Endodermal cell (in vitro differentiated cells): ENCODE results near the gene KATNBL1. TPM values are rescaled to one million over a fixed set of nuclear protein-coding genes. Genes with fewer than 3 reads are reported as not detected.
A peak's percentile ranks its signal among the peaks of the same experiment; 100 is the strongest.

ENCODE experiments used
- DNase-seq: peaks from one replicate; pipeline ENCODE4 v3.0.0-alpha.2; 2017
- H3K27ac ChIP-seq: 2 replicates; pipeline ENCODE4 v1.5.1; 2013; ENCODE audit warnings: mild to moderate bottlenecking, low read depth, low read length, moderate library complexity
- H3K27me3 ChIP-seq: 2 replicates; pipeline ENCODE4 v1.6.1; 2013; ENCODE audit warnings: mild to moderate bottlenecking, low read length, moderate library complexity; ENCODE audit not compliant: insufficient read depth, control insufficient read depth, poor library complexity, severe bottlenecking
- H3K36me3 ChIP-seq: 2 replicates; pipeline ENCODE4 v1.7.0; 2013; ENCODE audit warnings: mild to moderate bottlenecking, low read length, moderate library complexity; ENCODE audit not compliant: control insufficient read depth, insufficient read depth
- H3K4me1 ChIP-seq: one replicate; pipeline ENCODE4 v1.7.0; 2013; ENCODE audit warnings: low read length; ENCODE audit not compliant: control insufficient read depth, insufficient read depth
- H3K4me3 ChIP-seq: 2 replicates; pipeline ENCODE4 v1.5.1; 2013; ENCODE audit warnings: mild to moderate bottlenecking, low read length, moderate library complexity
- H3K9ac ChIP-seq: 2 replicates; pipeline ENCODE4 v1.6.1; 2013; ENCODE audit warnings: mild to moderate bottlenecking, low read length, moderate library complexity; ENCODE audit not compliant: poor library complexity, severe bottlenecking; ENCODE audit errors: extremely low read depth
- H3K9me3 ChIP-seq: 2 replicates; pipeline ENCODE4 v1.6.1; 2013; ENCODE audit warnings: mild to moderate bottlenecking, low read length, moderate library complexity; ENCODE audit not compliant: control insufficient read depth
- H3K27ac Mint-ChIP-seq: 2 replicates; pipeline ENCODE4 v1.8.0; 2020; ENCODE audit warnings: mixed read lengths
- H3K27me3 Mint-ChIP-seq: 2 replicates; pipeline ENCODE4 v1.8.0; 2021; ENCODE audit warnings: mild to moderate bottlenecking, mixed read lengths; ENCODE audit not compliant: insufficient read depth
- H3K36me3 Mint-ChIP-seq: 2 replicates; pipeline ENCODE4 v1.8.0; 2020; ENCODE audit warnings: low read depth, mixed read lengths
- H3K4me1 Mint-ChIP-seq: 2 replicates; pipeline ENCODE4 v1.8.0; 2020; ENCODE audit warnings: mixed read lengths
- H3K4me3 Mint-ChIP-seq: 2 replicates; pipeline ENCODE4 v1.8.0; 2020; ENCODE audit warnings: mild to moderate bottlenecking, moderate library complexity, mixed read lengths
- H3K9me3 Mint-ChIP-seq: 2 replicates; pipeline ENCODE4 v1.8.0; 2020; ENCODE audit warnings: mild to moderate bottlenecking, mixed read lengths
- WGBS, 2 experiments: methylation state at CpG; one replicate each; pipeline versions ENCODE4 v1.1.5 to v1.1.7; 2013; ENCODE audit warnings: missing lambda C conversion rate in 2 of 2, mixed read lengths in 1 of 2; ENCODE audit not compliant: insufficient coverage in 1 of 2, insufficient read length in 1 of 2; 5-methylcytosine and 5-hydroxymethylcytosine counted together
- total RNA-seq, 2 donors: library from RNA; stranded (reverse); fragmentation: NEBNext Ultra II Directional in 1 of 2; extraction: Animal tissue kit (Norgen Biotek cat#: 25700) in 1 of 2; gene quantifications; 2 replicates in 1 of 2; 3 replicates in 1 of 2; pipeline ENCODE4 v1.2.1, GENCODE V29; 2021
- TF ChIP-seq, protein P1 (sequence below): fragments of 200-600 bp; sonication (generic); conservative IDR thresholded peaks from 2 replicates; pipeline ENCODE4 v1.5.0; 2021; ENCODE audit warnings: antibody characterized with exemption, mild to moderate bottlenecking

The KATNBL1 gene
- total RNA-seq, 2 donors from 2014 or later = 54.3 to 71.8 TPM

DNA sequence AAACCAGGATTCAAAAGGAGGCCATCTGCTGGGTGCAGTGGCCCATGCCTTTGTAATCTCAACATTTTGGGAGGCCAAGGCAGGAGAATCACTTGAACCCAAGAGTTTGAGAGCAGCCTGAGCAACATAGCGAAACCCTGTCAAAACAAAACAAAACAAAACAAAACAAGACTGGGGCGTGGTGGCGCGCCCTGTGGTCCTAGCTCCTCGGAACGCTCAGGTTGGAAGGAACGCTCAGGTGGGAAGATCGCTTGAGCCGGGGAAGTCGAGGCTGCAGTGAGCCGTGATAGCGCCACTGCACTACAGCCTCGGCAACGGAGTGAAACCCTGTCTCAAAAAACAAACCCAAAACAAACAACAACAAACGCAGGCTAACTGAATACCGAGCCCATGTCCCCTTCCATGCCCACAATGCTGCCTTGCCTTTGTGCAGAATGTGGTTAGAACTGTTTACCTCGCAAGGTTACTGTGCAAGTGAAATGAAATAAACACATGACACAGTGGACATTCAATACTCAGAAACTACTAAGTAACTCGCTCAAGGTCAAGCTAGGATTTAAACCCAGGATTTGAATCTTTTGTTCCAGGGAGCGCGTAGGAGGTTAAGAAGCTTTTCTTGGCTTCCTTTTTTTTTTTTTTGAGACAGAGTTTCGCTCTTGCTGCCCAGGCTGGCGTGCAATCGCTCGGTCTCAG lies 14.2 kb upstream of the KATNBL1 start:
- Mint-ChIP-seq H3K9me3 (no peaks in the 10 kb centered on the region), H3K4me3 (peak overlapping the region; percentile 88), H3K27ac (peak overlapping the region; percentile 97), H3K4me1 (no peaks in the 10 kb centered on the region), H3K36me3 (peaks cover 20% of the 10 kb centered on the region), H3K27me3 (no peaks in the 10 kb centered on the region)
- Histone ChIP-seq H3K4me1 (no peaks in the 10 kb centered on the region), H3K27ac (peak overlapping the region; percentile 25), H3K9ac (peak overlapping the region; percentile 91), H3K27me3 (no peaks in the 10 kb centered on the region), H3K36me3 (peaks cover 9% of the 10 kb centered on the region), H3K4me3 (peak overlapping the region; percentile 96), H3K9me3 (no peaks in the 10 kb centered on the region)
- TF ChIP-seq, protein P1, sequence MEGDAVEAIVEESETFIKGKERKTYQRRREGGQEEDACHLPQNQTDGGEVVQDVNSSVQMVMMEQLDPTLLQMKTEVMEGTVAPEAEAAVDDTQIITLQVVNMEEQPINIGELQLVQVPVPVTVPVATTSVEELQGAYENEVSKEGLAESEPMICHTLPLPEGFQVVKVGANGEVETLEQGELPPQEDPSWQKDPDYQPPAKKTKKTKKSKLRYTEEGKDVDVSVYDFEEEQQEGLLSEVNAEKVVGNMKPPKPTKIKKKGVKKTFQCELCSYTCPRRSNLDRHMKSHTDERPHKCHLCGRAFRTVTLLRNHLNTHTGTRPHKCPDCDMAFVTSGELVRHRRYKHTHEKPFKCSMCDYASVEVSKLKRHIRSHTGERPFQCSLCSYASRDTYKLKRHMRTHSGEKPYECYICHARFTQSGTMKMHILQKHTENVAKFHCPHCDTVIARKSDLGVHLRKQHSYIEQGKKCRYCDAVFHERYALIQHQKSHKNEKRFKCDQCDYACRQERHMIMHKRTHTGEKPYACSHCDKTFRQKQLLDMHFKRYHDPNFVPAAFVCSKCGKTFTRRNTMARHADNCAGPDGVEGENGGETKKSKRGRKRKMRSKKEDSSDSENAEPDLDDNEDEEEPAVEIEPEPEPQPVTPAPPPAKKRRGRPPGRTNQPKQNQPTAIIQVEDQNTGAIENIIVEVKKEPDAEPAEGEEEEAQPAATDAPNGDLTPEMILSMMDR = no peak
- DNase-seq = no peak
- WGBS, 2 experiments = 93 to 95% methylated on average over 13 to 24 of the region's 24 CpGs

DNA sequence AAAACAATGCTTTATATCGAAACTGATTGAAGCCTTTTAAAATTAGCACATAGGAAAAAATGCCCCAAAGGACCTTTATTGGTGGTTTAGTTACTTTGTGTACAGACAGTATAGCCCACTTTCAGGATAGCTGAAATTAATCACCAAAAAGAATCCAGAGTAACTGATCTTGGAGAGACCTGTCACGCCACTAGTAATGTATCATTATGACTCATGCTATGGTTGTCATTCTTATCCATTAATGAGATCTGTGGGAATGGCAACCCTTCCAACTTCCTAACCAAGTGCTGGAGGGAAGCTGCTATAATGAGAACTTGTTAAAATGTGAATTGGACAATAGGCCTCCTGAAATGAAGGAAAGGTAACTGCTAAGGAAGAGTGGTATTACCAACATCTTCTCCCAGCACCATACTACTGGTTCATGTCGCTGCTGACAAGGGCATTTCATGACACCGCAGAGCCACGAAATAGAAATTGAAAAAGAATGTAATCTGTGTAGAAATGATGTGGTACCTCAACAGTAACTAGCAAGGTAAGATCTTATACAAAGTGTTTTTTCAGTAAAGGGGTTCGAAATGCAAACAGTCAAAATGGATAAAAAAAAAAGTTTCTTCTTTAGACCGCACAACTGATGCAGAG lies 7.8 kb upstream of the KATNBL1 start:
- Mint-ChIP-seq H3K4me3 (no peak overlapping the region), H3K36me3 (no peaks in the 10 kb centered on the region), H3K4me1 (peaks cover 15% of the 10 kb centered on the region), H3K9me3 (no peaks in the 10 kb centered on the region), H3K27me3 (no peaks in the 10 kb centered on the region), H3K27ac (no peak overlapping the region)
- DNase-seq = no peak
- Histone ChIP-seq H3K9ac (no peak overlapping the region), H3K27me3 (no peaks in the 10 kb centered on the region), H3K36me3 (no peaks in the 10 kb centered on the region), H3K27ac (no peak overlapping the region), H3K4me1 (no peaks in the 10 kb centered on the region), H3K9me3 (no peaks in the 10 kb centered on the region), H3K4me3 (no peak overlapping the region)
- WGBS, 2 experiments = 91 to 93% methylated on average over 7 of the region's 7 CpGs
- TF ChIP-seq, protein P1 = no peak

DNA sequence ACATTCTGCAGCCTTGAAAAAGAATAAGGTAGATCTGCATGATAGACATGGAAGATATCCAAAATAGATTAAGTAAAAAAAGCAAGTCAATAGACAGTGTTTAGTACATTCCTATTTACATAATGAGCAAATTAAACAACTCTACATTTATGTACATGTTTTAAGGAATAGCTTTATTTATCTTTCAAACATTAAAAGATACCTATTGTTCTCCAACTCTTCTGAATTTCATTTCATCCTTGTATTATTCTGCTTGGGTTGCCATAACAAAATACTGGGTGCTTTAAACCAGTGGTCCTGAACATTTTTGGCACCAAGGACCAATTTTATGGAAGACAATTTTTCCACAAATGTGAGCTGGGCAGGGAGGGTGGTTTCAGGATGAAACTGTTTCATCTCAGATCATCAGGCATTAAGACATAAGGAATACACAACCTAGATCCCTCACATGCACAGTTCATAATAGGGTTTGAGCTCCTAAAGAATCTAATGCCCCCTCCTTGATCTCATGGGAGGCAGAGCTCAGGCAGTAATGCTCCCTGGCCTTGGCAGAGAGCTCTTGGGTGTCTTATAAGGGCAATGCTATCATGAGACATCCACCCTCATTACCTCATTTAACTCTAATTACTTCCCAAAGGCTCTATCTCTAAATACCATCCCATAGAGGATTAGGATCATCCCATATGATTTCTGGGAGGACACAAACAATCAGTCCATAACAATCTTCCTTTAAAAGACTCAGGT lies 6.8 kb upstream of the KATNBL1 start:
- Mint-ChIP-seq H3K9me3 (no peaks in the 10 kb centered on the region), H3K36me3 (no peaks in the 10 kb centered on the region), H3K4me3 (no peak overlapping the region), H3K27me3 (no peaks in the 10 kb centered on the region), H3K4me1 (peaks cover 20% of the 10 kb centered on the region), H3K27ac (no peak overlapping the region)
- H3K9ac ChIP-seq = no peak overlapping the region
- DNase-seq = no peak
- TF ChIP-seq, protein P1 = no peak
- H3K36me3 ChIP-seq = no peaks in the 10 kb centered on the region
- no peaks in the 10 kb centered on the region for H3K27me3 ChIP-seq
- no peak overlapping the region for H3K4me3 ChIP-seq
- no peak overlapping the region for H3K27ac ChIP-seq
- no peaks in the 10 kb centered on the region for H3K9me3 ChIP-seq
- H3K4me1 ChIP-seq = no peaks in the 10 kb centered on the region
